Loucy (cell line): Measurements from ENCODE around the gene UBE2Q2.

Experiments used
- H2AFZ ChIP-seq: fragments of 200-600 bp; sonication (generic); 2 replicates; pipeline ENCODE4 v1.6.0; 2016; ENCODE audit warnings: antibody characterized with exemption, mild to moderate bottlenecking, low read length, moderate library complexity
- H3F3A ChIP-seq: fragments of 200-600 bp; 2 replicates; pipeline ENCODE4 v1.6.0; 2016; ENCODE audit warnings: antibody characterized with exemption, low read depth, mild to moderate bottlenecking
- H3K27me3 ChIP-seq: fragments of 200-600 bp; sonication (generic); 2 replicates; pipeline ENCODE4 v1.6.1; 2014; ENCODE audit warnings: low read length, mild to moderate bottlenecking; ENCODE audit not compliant: insufficient read depth, poor library complexity, severe bottlenecking
- H3K36me3 ChIP-seq: fragments of 200-600 bp; sonication (generic); 2 replicates; pipeline ENCODE4 v1.6.1; 2016; ENCODE audit warnings: low read length; ENCODE audit not compliant: insufficient read depth
- H3K4me1 ChIP-seq: fragments of 200-600 bp; sonication (generic); 2 replicates; pipeline ENCODE4 v1.5.1; 2014; ENCODE audit warnings: low read length, mild to moderate bottlenecking; ENCODE audit not compliant: insufficient read depth, poor library complexity, severe bottlenecking
- H3K4me2 ChIP-seq: fragments of 200-600 bp; sonication (generic); 2 replicates; pipeline ENCODE4 v1.6.0; 2014; ENCODE audit warnings: antibody characterized with exemption, low read length, low read depth, mild to moderate bottlenecking; ENCODE audit not compliant: poor library complexity, severe bottlenecking
- H3K4me3 ChIP-seq: fragments of 200-600 bp; sonication (generic); 2 replicates; pipeline ENCODE4 v1.5.1; 2014; ENCODE audit warnings: low read length, mild to moderate bottlenecking, mixed read lengths; ENCODE audit not compliant: poor library complexity, severe bottlenecking
- H3K79me2 ChIP-seq: fragments of 200-600 bp; sonication (generic); 2 replicates; pipeline ENCODE4 v1.6.1; 2014; ENCODE audit warnings: low read length; ENCODE audit not compliant: insufficient read depth
- H3K9ac ChIP-seq: fragments of 200-600 bp; sonication (generic); 2 replicates; pipeline ENCODE4 v1.6.0; 2014; ENCODE audit warnings: mild to moderate bottlenecking, low read depth, low read length, moderate library complexity; ENCODE audit not compliant: poor library complexity, severe bottlenecking
- H3K9me2 ChIP-seq: fragments of 200-600 bp; sonication (generic); replicated peaks from 2 replicates; pipeline ENCODE4 v1.6.1; 2016; ENCODE audit warnings: low read depth, low read length, mixed read lengths
- H3K9me3 ChIP-seq: fragments of 200-600 bp; sonication (generic); 2 replicates; pipeline ENCODE4 v1.6.1; 2014; ENCODE audit warnings: mild to moderate bottlenecking, antibody characterized with exemption, low read length, low read depth; ENCODE audit not compliant: insufficient read depth
- H4K20me1 ChIP-seq: fragments of 200-600 bp; sonication (generic); 2 replicates; pipeline ENCODE4 v1.6.0; 2014; ENCODE audit warnings: antibody characterized with exemption, low read length, mild to moderate bottlenecking; ENCODE audit not compliant: insufficient read depth, poor library complexity, severe bottlenecking
- CTCF ChIP-seq: fragments of 200-600 bp; sonication (generic); conservative IDR thresholded peaks from 2 replicates; pipeline ENCODE4 v1.5.1; 2014; ENCODE audit warnings: mild to moderate bottlenecking, antibody characterized with exemption, low read length
- EZH2phosphoT487 ChIP-seq: fragments of 200-600 bp; IDR thresholded peaks from 2 replicates; pipeline ENCODE4 v1.6.1; 2018; ENCODE audit warnings: antibody characterized with exemption, mild to moderate bottlenecking, moderate library complexity, borderline replicate concordance

UBE2Q2 gene

GRCh38 chr15:75945953-75946352, 102.7 kb downstream of the UBE2Q2 start:
- H3F3A ChIP-seq: no peaks in the 10 kb centered on the region
- no peak overlapping the region for H3K4me2 ChIP-seq
- no peak overlapping the region for H3K9ac ChIP-seq
- H2AFZ ChIP-seq: no peak overlapping the region
- H3K79me2 ChIP-seq: no peaks in the 10 kb centered on the region
- H3K9me3 ChIP-seq: no peaks in the 10 kb centered on the region
- no peaks in the 10 kb centered on the region for H3K9me2 ChIP-seq
- H3K27me3 ChIP-seq: no peaks in the 10 kb centered on the region
- H3K36me3 ChIP-seq: no peaks in the 10 kb centered on the region
- no peaks in the 10 kb centered on the region for H4K20me1 ChIP-seq
- H3K4me3 ChIP-seq: no peak overlapping the region
- no peaks in the 10 kb centered on the region for H3K4me1 ChIP-seq
- TF ChIP-seq EZH2phosphoT487: no peak
- no peak for TF ChIP-seq CTCF

- H4K20me1 ChIP-seq: no peaks in the 10 kb centered on the region
- H3K79me2 ChIP-seq: no peaks in the 10 kb centered on the region
- no peak overlapping the region for H3K4me3 ChIP-seq
- H3K27me3 ChIP-seq: no peaks in the 10 kb centered on the region
- H3F3A ChIP-seq: no peaks in the 10 kb centered on the region
- no peak overlapping the region for H3K4me2 ChIP-seq
- no peaks in the 10 kb centered on the region for H3K4me1 ChIP-seq
- no peaks in the 10 kb centered on the region for H3K36me3 ChIP-seq
- no peak overlapping the region for H2AFZ ChIP-seq
- H3K9me2 ChIP-seq: no peaks in the 10 kb centered on the region
- no peak for TF ChIP-seq EZH2phosphoT487
- no peak for TF ChIP-seq CTCF
- no peak overlapping the region for H3K9ac ChIP-seq
- no peaks in the 10 kb centered on the region for H3K9me3 ChIP-seq
Observed at GRCh38 chr15:75947092-75947491, 103.8 kb downstream of the UBE2Q2 start.

DNA sequence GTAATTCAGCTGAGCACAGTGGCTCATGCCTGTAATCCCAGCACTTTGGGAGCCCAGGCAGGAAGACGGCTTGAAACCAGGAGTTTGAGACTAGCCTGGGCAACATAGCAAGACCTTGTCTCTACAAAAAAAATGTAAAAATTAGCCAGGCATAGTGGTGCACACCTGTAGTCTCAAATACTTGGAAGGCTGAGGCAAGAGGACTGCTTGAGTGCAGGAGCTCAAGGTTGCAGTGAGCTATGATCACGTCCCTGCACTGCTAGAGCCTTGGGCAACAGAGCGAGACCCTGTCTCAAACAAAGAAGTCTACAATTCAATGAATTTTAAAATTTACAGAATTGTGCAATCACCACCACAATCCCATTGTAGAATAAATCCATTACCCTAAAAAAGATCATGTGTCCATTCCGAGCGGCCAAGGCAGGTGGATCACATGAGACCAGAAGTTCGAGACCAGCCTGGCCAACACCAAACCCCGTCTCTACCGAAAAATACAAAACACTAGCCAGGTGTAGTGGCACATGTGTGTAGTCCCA, 105.6 kb downstream of the UBE2Q2 start:
- Histone ChIP-seq H3F3A (no peaks in the 10 kb centered on the region), H3K4me3 (no peak overlapping the region), H3K36me3 (no peaks in the 10 kb centered on the region), H2AFZ (no peak overlapping the region), H3K4me1 (peaks cover 7% of the 10 kb centered on the region), H3K9ac (no peak overlapping the region), H3K9me3 (no peaks in the 10 kb centered on the region), H3K27me3 (no peaks in the 10 kb centered on the region), H3K9me2 (no peaks in the 10 kb centered on the region), H3K4me2 (no peak overlapping the region), H4K20me1 (no peaks in the 10 kb centered on the region), H3K79me2 (no peaks in the 10 kb centered on the region)
- TF ChIP-seq CTCF (no peak), EZH2phosphoT487 (no peak)
